Measurements from ENCODE around the gene CRADD.

DNA sequence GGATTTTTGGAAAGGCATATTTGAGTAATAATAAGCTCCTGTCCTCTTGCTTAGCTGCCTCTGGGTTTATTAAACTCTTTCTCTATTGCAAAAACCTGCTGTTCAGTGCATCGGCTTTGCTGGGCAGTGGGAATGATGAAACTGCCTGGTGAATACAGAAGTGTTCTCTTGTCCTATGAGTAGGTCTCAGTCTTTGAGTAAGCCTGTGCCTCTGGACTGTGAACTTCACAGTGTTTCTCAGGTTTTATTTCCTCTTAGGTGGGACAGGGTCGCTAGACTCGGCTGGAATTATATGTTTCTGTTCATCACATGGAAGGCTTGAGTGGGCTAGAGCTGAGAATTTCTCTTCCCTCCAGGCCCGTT lies 46.4 kb downstream of the CRADD start:
- TF ChIP-seq EP300 (IDR thresholded peaks at IDR 0.05) (no peak), POLR2AphosphoS5 (IDR thresholded peaks at IDR 0.05) (no peak), POLR2A (IDR thresholded peaks at IDR 0.05; ENCODE audit: low read depth) (no peak)
- TF ChIP-seq, protein P1, sequence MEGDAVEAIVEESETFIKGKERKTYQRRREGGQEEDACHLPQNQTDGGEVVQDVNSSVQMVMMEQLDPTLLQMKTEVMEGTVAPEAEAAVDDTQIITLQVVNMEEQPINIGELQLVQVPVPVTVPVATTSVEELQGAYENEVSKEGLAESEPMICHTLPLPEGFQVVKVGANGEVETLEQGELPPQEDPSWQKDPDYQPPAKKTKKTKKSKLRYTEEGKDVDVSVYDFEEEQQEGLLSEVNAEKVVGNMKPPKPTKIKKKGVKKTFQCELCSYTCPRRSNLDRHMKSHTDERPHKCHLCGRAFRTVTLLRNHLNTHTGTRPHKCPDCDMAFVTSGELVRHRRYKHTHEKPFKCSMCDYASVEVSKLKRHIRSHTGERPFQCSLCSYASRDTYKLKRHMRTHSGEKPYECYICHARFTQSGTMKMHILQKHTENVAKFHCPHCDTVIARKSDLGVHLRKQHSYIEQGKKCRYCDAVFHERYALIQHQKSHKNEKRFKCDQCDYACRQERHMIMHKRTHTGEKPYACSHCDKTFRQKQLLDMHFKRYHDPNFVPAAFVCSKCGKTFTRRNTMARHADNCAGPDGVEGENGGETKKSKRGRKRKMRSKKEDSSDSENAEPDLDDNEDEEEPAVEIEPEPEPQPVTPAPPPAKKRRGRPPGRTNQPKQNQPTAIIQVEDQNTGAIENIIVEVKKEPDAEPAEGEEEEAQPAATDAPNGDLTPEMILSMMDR (IDR thresholded peaks at IDR 0.05): no peak
